Activated CD4-positive, alpha-beta T cell treated with anti-CD3 and anti-CD28 coated beads, Interleukin-2, amount 10 ng/mL, durations not matched to agents 7 days and 5 days (primary cell): ENCODE data around the gene C6orf15. TPM values are rescaled to one million over a fixed set of nuclear protein-coding genes. Genes with fewer than 3 reads are reported as not detected.

Experiments used
- CTCF ChIA-PET: fragments of 350-600 bp; sonication (Branson Sonifier 250); formaldehyde crosslinking; loops from one replicate; lab custom pipeline; 2021; ENCODE audit warnings: antibody characterized with exemption; lab: Charles Lee
- POLR2A ChIA-PET: fragments of 350-600 bp; sonication (Branson Sonifier 250); formaldehyde crosslinking; loops from one replicate; lab custom pipeline; 2021; ENCODE audit warnings: antibody characterized with exemption; lab: Charles Lee
- DNase-seq: peaks from one replicate; pipeline ENCODE4 v3.0.0-alpha.2; 2020
- H3K27ac Mint-ChIP-seq: one replicate; pipeline ENCODE4 v1.8.0; 2021; ENCODE audit warnings: mild to moderate bottlenecking, moderate library complexity, mixed read lengths
- H3K27me3 Mint-ChIP-seq: one replicate; pipeline ENCODE4 v1.8.0; 2021; ENCODE audit warnings: mixed read lengths
- H3K36me3 Mint-ChIP-seq: one replicate; pipeline ENCODE4 v1.8.0; 2021; ENCODE audit warnings: low read depth, mixed read lengths
- H3K4me1 Mint-ChIP-seq: one replicate; pipeline ENCODE4 v1.8.0; 2021; ENCODE audit warnings: mixed read lengths
- H3K4me3 Mint-ChIP-seq: one replicate; pipeline ENCODE4 v1.8.0; 2021; ENCODE audit warnings: mild to moderate bottlenecking, moderate library complexity, mixed read lengths
- H3K9me3 Mint-ChIP-seq: one replicate; pipeline ENCODE4 v1.8.0; 2021; ENCODE audit warnings: mixed read lengths
- total RNA-seq, 2 experiments: library from RNA; stranded (reverse); gene quantifications; one replicate each; pipeline ENCODE4 v1.2.3, GENCODE V29; 2021

C6orf15 gene
- total RNA-seq, 2 experiments from 2014 or later, result not detected

DNA sequence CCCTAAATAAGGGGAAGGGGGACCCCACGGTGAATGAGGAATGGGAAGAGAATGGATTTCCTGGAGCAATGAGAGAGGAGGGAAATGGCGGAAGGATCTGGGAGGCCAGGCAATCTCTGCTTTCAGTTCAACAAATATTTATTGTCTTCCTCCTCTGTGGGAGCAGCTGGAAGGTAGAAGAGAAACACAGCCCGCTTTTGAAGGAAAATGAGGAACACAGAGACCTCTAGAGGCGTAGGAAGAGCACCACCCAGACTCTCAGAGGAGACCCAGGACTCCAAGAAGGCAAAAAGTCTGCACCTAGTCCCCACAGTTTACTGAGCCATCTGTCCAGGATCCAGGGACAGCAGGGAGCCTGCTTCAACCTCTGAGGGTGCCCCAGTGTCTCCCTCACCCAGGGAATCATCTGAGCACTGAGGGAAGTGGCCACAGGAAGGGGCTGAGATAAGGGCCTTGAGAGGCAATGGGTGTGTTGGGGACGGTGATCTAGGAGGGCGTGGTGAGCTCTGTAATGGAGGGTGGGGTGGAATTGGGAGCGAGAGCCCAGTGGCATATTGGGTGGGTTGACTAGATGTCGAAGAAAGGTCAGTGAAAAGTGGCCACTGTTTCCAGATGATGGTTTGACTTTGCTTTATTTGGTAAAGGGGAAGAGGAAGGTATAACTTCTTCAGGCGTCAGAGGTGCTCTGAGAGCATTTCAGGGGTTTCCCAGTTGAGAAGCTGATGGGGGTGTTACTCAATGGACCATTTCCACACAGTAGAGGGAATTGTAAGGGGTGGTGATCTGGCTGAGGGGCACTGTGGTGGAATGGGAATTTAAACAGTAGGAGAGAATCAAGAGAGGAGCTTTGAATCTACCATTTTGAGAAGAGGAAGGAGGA, 2.8 kb upstream of the C6orf15 start:
- H3K9me3 Mint-ChIP-seq, result no peaks in the 10 kb centered on the region
- H3K27ac Mint-ChIP-seq, result no peak overlapping the region
- H3K4me1 Mint-ChIP-seq, result no peaks in the 10 kb centered on the region
- H3K4me3 Mint-ChIP-seq, result no peak overlapping the region
- CTCF ChIA-PET, result interaction anchor here (1.5 kb wide), 1 partner anchor 26 kb away, joined by 5 read pairs; no protein-coding TSS in a partner anchor
- POLR2A ChIA-PET, result no interaction called here
- peaks cover 11% of the 10 kb centered on the region for H3K27me3 Mint-ChIP-seq
- H3K36me3 Mint-ChIP-seq, result no peaks in the 10 kb centered on the region
- no peak for DNase-seq

DNA sequence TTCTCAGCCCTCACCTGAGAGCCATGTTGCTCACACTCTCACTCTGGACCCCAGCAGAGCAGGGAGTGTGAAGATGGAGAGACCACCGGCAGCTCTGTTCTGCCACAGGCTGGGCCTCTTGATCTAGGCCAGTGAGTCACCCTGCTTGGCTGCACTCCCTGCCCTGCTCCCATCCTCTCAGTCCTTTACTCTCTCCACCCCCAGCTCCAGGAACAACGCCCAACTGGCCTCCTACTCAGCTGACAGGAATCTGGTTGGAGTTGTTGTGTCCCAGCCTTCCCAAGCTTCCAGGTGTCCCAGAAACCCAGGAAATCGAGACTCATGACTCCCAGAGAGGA, 2.1 kb upstream of the C6orf15 start, which contains the start of gene PSORS1C1:
Gene PSORS1C1 (plus strand): TSS at position 260 of the 338 bp plus-strand sequence. CDS start 14,833 bp downstream, outside the sequence.
- DNase-seq, result no peak
- H3K27me3 Mint-ChIP-seq, result peaks cover 16% of the 10 kb centered on the region
- ChIA-PET CTCF (interaction anchor here (1.5 kb wide), 1 partner anchor 26 kb away, joined by 5 read pairs; no protein-coding TSS in a partner anchor), POLR2A (no interaction called here)
- no peaks in the 10 kb centered on the region for H3K36me3 Mint-ChIP-seq
- H3K27ac Mint-ChIP-seq, result no peak within 1 kb of the TSS
- no peak within 1 kb of the TSS for H3K4me3 Mint-ChIP-seq
- H3K9me3 Mint-ChIP-seq, result no peaks in the 10 kb centered on the region
- no peaks in the 10 kb centered on the region for H3K4me1 Mint-ChIP-seq

DNA sequence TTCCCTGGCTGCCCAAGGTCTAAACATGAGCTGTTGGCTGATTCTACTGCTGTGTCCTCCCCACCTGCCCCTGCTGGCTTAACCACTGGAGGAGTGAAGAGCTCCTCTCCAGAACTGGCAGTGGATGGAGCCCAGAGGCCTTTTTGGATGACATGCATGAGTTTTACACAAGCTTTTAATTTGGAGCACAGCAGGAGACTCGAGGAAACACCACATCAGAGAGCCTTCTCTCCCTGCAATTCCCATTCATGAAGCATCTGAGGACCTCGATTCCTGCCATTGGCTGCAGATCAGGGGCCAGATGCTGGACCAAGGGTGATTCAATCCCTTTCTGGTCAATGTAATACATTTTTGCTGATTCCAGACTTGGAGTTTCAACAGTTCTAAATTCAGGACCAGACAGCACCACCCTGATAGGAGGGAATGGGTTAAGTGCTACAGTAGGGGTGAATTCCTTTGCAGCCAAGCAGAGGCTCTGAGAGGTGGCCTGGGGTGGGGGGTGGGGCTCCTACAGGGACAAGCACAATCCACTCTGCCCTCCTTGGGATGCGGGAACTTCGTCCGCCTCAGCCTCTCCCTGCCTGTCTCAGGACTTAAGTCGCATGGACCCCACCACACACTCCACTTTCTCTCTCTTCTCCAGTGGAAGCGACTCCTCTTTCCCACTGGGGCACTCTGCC, 1.6 kb upstream of the C6orf15 start:
- Mint-ChIP-seq H3K36me3 (no peaks in the 10 kb centered on the region), H3K4me1 (no peaks in the 10 kb centered on the region), H3K4me3 (no peak overlapping the region), H3K27me3 (peaks cover 17% of the 10 kb centered on the region), H3K9me3 (no peaks in the 10 kb centered on the region), H3K27ac (no peak overlapping the region)
- DNase-seq, result no peak
- CTCF ChIA-PET, result interaction anchor here (1.5 kb wide), 1 partner anchor 27 kb away, joined by 5 read pairs; no protein-coding TSS in a partner anchor
- POLR2A ChIA-PET, result interaction anchor here (0.6 kb wide), 1 partner anchor 33 kb away, joined by 3 read pairs; no protein-coding TSS in a partner anchor

DNA sequence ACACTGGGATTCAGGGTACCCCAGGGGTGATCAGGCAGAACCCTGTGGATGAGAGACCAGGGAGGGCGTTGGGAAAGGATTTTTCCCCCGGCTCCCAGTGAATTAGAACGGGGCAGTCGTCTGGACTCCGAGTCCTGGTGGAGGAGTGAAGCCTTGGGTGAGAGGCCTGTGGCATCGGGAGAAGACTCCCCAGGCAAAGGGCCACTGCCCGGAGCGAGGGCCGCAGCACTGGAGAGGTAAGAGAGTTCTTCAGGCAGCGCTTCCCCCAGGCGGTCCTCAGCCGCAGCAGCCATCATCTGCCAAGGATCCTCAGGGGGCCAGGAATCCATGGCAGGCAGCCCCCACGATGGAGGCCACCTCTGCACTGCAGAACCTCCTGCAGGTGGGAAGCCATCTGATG, 663 bp downstream of the C6orf15 start:
- Mint-ChIP-seq H3K4me1 (no peaks in the 10 kb centered on the region), H3K9me3 (no peaks in the 10 kb centered on the region), H3K27me3 (peaks cover 15% of the 10 kb centered on the region), H3K4me3 (no peak overlapping the region), H3K36me3 (no peaks in the 10 kb centered on the region), H3K27ac (no peak overlapping the region)
- ChIA-PET POLR2A (no interaction called here), CTCF (interaction anchor here (1.3 to 1.9 kb wide), 2 partner anchors 9 to 20 kb away, joined by 4 read pairs; no protein-coding TSS in a partner anchor)
- no peak for DNase-seq

DNA sequence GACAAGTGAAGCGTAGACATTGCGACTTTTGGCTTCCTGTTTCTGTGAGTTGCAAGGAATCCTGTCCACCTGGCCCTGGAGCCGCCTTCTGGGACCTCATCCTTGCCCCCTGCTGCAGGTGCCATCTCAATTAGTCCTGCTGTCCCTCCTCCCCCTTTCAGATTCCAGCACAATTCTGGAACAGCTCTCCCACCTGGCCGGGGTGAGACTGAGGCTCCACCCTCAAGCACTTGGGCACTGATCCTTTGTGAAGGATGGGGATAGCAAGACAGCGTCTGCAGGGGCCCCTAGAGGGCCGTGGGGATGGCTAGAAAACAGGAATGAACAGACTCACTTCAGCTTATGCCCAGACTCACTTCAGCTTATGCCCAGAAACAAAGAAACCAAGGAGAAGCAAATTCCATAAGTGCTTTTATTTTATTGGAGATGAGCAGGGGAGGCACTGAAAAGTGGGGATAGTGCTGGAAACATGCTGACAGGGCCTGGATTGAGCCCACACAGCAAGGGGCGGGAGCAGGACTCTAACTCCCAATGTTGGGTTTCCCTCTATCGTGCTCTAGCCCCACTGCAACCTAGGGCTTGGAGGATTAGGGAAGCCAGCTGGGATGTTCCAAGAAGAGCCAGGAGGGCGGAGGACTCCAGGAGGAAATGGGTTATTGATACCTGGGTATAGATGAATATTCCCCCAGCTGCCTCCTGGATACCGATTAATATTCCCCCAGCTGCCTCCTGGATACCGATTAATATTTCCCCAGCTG, 1.4 kb downstream of the C6orf15 start:
- Mint-ChIP-seq H3K27ac (no peak overlapping the region), H3K27me3 (peaks cover 15% of the 10 kb centered on the region), H3K36me3 (no peaks in the 10 kb centered on the region), H3K4me3 (no peak overlapping the region), H3K4me1 (no peaks in the 10 kb centered on the region), H3K9me3 (no peaks in the 10 kb centered on the region)
- POLR2A ChIA-PET, result no interaction called here
- DNase-seq, result no peak
- CTCF ChIA-PET, result no interaction called here

DNA sequence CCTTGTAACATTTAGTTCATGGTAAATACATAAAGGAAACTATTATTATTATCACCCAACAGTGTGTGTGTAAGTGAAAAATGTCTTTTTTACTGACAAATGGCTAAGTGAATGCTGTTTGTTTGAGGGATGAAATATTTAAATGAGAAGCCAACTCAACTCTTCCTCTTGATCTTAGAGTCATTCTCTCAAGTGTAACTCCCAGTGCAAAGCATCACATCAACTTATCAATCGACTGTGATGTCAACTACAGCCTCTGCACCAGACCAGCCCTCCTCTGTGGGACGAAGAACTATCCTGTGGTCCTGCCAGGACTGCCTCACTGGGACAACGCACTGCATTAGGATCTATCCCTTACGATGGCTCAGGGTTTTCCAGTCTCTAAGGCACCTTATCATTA, 5.3 kb downstream of the C6orf15 start:
- Mint-ChIP-seq H3K4me1 (peaks cover 3% of the 10 kb centered on the region), H3K27ac (no peak overlapping the region), H3K27me3 (peaks cover 10% of the 10 kb centered on the region), H3K4me3 (no peak overlapping the region), H3K9me3 (no peaks in the 10 kb centered on the region), H3K36me3 (no peaks in the 10 kb centered on the region)
- DNase-seq, result no peak
- ChIA-PET CTCF (no interaction called here), POLR2A (no interaction called here)

DNA sequence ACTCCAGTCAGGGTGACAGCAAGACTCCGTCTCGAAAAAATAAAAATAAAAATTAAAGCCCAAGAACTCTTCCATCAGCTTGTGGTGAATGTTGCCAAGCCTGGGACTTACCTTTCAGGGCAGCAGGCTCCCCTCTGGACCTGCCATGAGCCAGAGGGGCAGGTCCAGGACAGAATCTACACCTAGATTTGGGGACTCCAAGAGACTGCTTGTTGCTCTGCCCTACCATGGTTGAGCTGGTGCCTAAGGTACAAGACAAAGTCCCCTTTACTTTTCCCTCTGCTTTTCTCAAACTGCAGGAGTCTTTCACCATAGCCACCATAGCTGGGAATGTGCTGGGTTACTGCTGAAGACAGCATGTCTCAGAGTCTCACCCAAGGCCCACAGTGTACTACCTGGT, 9.2 kb downstream of the C6orf15 start:
- H3K4me3 Mint-ChIP-seq, result no peak overlapping the region
- POLR2A ChIA-PET, result no interaction called here
- CTCF ChIA-PET, result interaction anchor here (0.6 to 1.1 kb wide), 5 partner anchors 9 to 261 kb away, joined by 3 to 4 read pairs (median 3); partner anchors contain the start of genes C6orf15 and PSORS1C2
- H3K27me3 Mint-ChIP-seq, result peaks cover 10% of the 10 kb centered on the region
- H3K9me3 Mint-ChIP-seq, result no peaks in the 10 kb centered on the region
- no peak for DNase-seq
- no peaks in the 10 kb centered on the region for H3K36me3 Mint-ChIP-seq
- H3K4me1 Mint-ChIP-seq, result peaks cover 3% of the 10 kb centered on the region
- H3K27ac Mint-ChIP-seq, result no peak overlapping the region

DNA sequence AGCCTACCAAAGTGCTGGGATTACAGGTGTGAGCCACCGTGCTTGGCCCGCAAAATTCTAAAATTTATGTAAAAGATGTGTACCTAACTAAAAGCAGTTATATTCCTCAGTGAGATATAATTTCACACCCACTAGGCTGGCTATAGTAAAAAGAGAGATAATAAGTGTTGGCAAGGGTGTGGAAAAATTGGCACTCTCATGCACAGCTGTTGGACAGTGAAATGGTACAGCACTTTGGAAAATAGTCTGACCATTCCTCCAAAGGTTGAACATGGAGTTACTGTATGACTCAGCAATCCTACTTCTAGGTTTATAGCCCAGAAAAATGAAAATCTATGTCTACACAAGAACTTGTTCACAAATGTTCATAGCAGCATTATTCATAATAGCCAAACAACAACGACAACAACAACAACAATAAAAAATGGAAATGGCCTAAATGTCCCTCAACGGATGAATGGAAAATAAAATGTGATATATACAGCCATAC, 13.9 kb downstream of the C6orf15 start:
- H3K36me3 Mint-ChIP-seq, result no peaks in the 10 kb centered on the region
- CTCF ChIA-PET, result no interaction called here

DNA sequence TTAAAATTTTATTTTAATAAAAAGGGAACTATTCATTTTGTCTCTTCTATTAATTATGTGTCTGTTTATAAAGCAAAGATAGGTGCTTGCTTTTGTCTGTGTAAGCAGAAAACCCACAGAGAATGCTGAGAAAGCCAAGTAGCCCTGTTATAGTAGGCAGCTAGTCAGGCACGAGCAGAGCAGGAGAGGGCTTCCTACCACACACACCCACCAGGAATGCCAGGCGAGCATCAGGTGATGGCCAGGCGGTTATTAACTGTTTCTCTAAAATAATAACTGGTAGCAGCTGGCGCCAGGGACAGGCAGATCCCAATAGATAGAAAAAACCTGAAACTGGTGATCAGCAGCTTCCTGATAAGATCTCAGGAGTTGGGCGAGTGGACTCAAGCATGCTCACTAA, 15.7 kb downstream of the C6orf15 start:
- no peak overlapping the region for H3K4me3 Mint-ChIP-seq
- CTCF ChIA-PET, result interaction anchor here (1.4 kb wide), 1 partner anchor 9 kb away, joined by 4 read pairs; no protein-coding TSS in a partner anchor
- POLR2A ChIA-PET, result no interaction called here

More for the DNA sequence above, 13.9 kb downstream of the C6orf15 start:
- Mint-ChIP-seq H3K4me3 (no peak overlapping the region), H3K27me3 (peaks cover 10% of the 10 kb centered on the region), H3K4me1 (peaks cover 30% of the 10 kb centered on the region), H3K9me3 (peaks cover 2% of the 10 kb centered on the region), H3K27ac (no peak overlapping the region)
- POLR2A ChIA-PET, result no interaction called here
- DNase-seq, result no peak

DNA sequence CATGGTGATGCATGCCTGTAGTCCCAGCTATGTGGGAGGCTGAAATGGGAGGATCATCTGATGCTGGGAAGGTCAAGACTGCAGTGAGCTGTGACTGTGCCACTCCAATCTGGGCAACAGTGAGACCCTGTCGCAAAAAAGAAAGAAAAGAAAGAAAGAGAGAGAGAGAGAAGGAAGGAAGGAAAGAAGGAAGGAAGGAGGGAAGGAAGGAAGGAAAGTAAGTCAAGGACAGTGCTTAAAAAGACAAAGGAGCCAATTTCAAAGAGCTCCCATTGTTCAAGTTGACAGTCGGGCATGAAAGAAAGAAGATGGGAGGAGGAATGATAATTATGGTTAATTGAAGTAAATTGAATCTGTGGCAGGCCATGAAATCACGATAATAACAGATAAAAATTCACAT, 16.2 kb downstream of the C6orf15 start:
- DNase-seq, result no peak
- peaks cover 2% of the 10 kb centered on the region for H3K9me3 Mint-ChIP-seq
- H3K27me3 Mint-ChIP-seq, result peaks cover 10% of the 10 kb centered on the region
- no peak overlapping the region for H3K27ac Mint-ChIP-seq
- ChIA-PET CTCF (interaction anchor here (1.4 kb wide), 1 partner anchor 9 kb away, joined by 4 read pairs; no protein-coding TSS in a partner anchor), POLR2A (no interaction called here)
- H3K4me1 Mint-ChIP-seq, result peaks cover 31% of the 10 kb centered on the region
- no peak overlapping the region for H3K4me3 Mint-ChIP-seq
- no peaks in the 10 kb centered on the region for H3K36me3 Mint-ChIP-seq

More for the DNA sequence above, 15.7 kb downstream of the C6orf15 start:
- Mint-ChIP-seq H3K27me3 (peaks cover 10% of the 10 kb centered on the region), H3K4me1 (peaks cover 31% of the 10 kb centered on the region), H3K9me3 (peaks cover 2% of the 10 kb centered on the region), H3K27ac (peak overlapping the region; percentile 73), H3K36me3 (no peaks in the 10 kb centered on the region)
- DNase-seq, result no peak

DNA sequence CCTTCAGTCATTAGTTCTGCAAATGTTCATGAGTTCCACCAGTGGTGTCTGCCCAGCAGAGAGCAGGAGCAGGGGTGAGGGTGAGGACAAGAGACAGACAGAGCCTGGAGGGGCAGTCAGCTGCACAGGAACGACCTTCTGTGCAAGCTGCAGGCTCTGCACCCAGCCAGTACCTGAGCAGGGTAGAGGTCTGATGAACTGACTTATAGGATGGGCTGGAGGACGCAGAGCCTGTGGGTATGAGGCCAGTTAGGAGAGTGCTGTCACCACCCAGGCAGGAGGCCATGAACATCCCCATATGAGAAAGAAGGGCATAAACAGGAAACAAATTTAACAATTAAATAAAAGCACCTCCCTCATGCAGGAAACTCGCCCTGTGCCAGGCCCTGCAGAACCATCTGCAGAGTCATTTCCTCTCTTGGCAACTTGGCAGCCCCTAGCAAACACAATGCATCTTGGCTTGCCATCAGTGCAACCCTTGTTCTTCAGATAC, 17.9 kb downstream of the C6orf15 start:
- POLR2A ChIA-PET, result interaction anchor here (0.5 kb wide), 1 partner anchor 229 kb away, joined by 6 read pairs; no protein-coding TSS in a partner anchor

More for the DNA sequence above, 17.9 kb downstream of the C6orf15 start:
- H3K27ac Mint-ChIP-seq, result peak overlapping the region; percentile 96
- peaks cover 31% of the 10 kb centered on the region for H3K4me1 Mint-ChIP-seq
- H3K9me3 Mint-ChIP-seq, result peaks cover 2% of the 10 kb centered on the region
- peaks cover 1% of the 10 kb centered on the region for H3K27me3 Mint-ChIP-seq
- CTCF ChIA-PET, result interaction anchor here (1.0 to 3.0 kb wide), 4 partner anchors 8 to 373 kb away, joined by 3 to 7 read pairs (median 5); no protein-coding TSS in a partner anchor
- peak; percentile 58 for DNase-seq
- H3K4me3 Mint-ChIP-seq, result peak overlapping the region; percentile 13
- no peaks in the 10 kb centered on the region for H3K36me3 Mint-ChIP-seq
